ENCODE data around the gene APMAP.

Gene APMAP

GRCh38 chr20:24963672-24964505 is 28.7 kb downstream of the APMAP start:
- no peak for DNase-seq

DNA sequence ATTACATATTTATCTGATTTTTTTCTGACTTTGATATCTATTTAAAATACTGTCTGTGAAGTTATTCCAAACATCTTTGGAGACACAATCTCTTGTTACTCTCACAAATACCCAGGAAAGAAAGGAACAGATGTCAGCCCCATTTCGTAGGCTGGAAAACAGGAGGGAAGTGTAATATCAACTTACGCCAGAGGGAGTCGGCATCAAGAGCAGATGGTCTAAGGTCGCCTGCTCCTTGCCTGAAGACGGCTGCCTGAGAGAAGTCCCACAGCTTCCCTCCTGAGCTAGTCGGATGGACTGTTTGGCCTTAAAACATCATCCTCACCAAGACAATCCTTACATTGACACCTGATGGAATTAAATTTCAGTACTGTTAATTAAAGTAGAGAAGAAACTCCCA is 30.0 kb downstream of the APMAP start:
- no peak for DNase-seq

- no peak for DNase-seq
Observed at GRCh38 chr20:24962182-24962492, 30.4 kb downstream of the APMAP start.

GRCh38 chr20:24961384-24962181 is 31.0 kb downstream of the APMAP start:
- DNase-seq: no peak

- no peak for DNase-seq
Observed at GRCh38 chr20:24960861-24961260, 31.7 kb downstream of the APMAP start.

- DNase-seq: no peak
Observed at GRCh38 chr20:24960302-24960801, 32.2 kb downstream of the APMAP start.

DNA sequence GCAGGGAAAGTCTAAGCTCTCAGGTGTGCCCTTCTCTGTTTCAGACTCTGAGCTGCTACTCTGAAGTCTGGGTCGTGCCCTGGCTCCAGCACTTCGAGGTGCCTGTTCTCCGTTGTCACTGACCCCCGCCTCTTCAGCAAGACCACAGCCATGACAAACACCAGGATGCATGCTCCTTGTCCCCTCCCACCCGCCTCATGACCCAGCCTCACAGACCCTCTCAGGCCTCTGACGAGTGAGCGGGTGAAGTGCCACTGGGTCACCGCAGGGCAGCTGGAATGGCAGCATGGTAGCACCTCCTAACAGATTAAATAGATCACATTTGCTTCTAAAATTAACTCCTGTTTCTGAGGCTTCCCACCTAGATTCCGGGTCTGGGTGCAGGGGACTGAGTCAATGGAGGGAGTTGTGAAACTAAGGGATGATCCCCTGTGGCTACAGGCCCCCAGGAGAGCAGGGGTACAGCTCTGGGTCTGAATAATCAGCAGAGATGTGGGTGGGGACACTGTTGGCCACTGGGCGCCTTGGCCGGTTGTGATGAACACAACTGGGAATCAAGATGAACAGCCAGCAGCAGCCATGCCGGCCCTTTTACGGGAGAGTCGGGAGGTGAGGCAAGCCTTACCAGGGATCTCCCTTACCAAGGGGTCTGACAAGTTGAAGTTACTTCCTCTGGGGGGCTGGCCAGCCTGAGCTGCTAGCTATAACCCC is 32.8 kb downstream of the APMAP start:
- no peak for DNase-seq

DNA sequence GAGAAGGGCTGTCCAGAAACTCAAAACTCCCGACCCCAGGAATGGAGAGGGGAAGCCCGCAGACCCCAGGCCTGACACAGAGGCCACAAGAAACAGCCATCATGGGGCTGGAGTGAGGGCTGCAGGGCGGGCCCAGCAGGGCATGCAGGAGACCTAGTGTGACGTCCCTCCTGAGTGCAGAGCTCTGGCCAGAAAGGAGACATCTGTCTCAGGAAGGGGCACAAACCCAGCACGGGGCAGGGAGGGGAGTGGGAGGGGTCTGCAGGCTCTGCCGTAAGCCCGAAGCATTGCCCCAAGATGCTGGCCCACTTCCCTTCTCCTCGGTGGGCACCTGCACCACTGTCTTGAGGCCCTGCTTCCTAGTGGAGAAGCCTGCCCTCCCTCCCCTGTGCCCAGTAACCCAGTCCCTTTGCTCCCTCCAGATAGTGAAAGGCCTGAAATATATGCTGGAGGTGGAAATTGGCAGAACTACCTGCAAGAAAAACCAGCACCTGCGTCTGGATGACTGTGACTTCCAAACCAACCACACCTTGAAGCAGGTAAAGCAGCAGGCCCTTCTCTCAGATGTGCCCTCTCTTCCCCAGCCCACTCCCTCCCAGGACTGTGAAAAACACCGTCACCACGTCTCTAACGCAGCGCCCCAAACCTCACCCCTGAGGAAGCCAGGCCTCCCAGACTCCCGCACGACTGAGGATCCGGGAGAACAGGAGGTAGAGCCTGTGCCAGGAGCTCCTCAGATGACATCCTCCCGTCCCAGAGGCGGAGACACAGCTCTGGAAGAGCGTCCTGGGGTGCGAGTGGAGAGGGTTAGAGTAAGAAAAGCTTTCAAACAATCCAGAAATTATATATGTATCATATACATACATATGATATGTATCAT is 33.8 kb downstream of the APMAP start:
- no peak for DNase-seq

DNA sequence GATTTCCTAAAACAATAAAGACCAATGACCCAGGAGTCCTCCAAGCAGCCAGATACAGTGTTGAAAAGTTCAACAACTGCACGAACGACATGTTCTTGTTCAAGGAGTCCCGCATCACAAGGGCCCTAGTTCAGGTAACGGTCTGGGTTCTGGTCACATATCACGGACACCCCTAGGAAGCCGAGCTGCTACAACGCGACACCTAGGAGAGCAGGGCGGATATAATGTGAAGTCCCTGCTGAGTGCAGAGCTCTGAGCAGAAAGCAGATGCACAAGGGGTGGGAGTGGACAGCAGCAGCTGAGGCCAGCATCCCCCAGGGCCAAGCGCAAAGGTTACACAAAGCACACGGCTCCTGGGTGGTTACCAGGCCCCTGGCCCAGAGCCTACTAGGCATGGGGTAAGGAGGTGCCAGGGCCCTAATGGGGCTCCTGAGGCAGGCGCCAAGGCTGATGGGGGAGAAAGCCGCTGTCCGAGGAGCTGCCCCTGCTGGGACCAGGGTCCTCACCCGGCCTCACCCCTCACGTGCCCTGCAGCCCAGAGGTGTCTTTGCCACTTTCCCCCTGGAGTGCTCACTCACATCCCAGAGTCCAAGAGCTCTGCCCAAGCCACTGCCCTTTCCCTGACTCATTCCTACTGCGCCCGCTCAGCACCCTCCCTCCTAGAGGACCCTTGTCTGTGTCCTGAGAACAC is 35.1 kb downstream of the APMAP start:
- DNase-seq: no peak

DNA sequence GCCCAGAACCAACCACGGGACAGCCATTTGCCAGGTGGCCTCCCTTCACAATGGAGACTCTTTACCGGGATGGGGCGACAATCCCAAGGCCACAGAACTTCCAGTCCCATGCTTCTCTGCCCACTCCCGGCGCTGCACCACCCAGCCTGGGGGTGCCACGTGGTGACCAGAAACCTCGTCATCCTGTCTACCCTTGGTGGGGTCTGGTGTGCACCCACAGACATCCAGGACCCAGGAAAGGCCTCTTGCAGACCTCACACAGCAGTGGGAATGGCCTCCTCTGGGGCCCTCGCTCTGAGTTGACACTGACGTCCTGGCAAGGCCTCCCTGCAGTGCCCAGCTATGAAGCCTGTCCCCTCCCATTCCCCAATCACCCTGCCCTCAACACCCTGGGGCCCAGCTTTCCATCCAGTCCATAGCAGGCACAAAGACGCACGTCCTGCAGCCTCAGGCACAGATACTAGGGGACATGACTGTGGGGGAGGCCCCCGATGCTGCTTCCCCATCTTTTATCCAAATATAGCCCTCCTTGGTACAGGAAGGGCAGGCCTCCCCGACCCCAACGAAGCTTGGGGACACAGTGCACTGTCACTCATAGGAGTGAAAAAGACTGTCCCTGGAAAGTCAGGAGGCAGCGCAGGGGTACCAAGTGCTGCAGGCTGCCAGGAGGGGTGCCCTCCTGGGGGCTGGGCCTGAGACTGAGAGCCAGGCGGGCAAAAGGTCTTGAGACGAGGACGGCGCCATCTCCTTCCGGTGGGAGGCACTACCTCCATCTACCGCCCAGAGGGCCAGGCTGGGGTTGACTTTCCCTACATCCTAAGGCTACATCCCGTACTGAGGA is 36.3 kb downstream of the APMAP start:
- no peak for DNase-seq

DNA sequence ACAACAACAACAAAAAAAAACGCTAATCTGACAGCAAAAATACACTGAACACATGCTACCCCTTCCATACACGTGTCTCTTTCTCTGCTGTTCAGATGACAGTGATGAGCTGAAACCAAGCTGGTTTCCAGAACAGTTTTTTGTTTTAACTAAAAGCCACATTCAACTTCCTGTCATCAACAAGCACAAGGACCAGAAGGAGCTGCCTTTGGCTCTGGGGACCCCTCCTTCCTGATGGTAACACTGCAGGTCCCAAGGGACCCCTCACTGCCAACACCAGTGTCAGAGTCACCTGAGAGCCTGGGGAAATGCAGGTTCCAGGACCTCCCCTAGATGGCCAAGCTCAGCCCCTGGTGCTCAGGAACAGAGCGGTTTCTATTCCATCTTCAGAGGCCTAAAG is 37.5 kb downstream of the APMAP start:
- DNase-seq: no peak

- DNase-seq: no peak
Observed at GRCh38 chr20:24954566-24954965, 38.0 kb downstream of the APMAP start.

DNA sequence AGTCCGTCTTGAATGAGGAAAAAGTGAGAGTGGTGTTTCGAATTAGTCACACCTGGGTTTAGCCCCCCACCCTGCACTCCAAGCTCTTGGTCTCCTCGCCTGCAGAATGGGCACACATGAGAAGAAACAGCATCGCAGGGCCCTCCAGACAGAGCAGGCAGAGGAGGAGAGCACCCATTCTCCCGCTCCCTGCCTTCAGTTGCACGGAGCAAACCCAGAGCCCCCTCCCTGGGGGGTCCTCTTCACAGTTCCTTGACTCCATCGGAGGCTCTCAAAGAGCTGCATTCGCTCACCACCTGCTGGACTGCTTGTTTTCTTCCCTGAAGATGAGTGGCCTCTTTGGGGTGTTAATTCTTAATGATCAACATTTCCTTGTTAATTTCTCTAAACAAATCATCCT is 38.4 kb downstream of the APMAP start:
- no peak for DNase-seq

DNA sequence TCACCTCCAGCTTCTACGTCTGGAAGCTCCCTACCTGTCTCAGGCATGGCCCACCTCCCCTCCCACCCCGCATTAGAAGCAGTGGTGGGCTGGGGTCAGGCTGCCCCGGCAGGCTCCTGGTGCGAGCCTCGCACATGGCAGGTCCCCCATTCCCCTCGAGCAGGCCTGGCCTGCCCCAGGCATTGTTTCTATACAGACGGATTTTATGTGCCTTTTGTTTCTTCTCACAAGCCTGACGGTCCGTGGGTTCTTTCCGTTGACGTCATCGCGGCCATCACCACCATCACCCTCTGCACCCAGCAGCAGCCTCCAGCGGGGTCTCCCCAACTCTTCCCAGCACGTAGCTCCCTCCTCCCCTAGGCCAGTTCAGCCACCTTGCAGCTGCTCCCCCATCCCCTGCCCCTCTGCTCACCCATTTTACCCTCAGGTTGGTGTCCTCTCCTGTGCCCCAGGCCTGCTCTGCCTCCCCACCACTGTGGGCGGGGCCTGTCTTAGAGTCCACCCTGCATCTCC is 38.9 kb downstream of the APMAP start:
- DNase-seq: no peak

- no peak for DNase-seq
Observed at GRCh38 chr20:24953209-24953575, 39.4 kb downstream of the APMAP start.

GRCh38 chr20:24952376-24953208 is 40.0 kb downstream of the APMAP start:
- no peak for DNase-seq

DNA sequence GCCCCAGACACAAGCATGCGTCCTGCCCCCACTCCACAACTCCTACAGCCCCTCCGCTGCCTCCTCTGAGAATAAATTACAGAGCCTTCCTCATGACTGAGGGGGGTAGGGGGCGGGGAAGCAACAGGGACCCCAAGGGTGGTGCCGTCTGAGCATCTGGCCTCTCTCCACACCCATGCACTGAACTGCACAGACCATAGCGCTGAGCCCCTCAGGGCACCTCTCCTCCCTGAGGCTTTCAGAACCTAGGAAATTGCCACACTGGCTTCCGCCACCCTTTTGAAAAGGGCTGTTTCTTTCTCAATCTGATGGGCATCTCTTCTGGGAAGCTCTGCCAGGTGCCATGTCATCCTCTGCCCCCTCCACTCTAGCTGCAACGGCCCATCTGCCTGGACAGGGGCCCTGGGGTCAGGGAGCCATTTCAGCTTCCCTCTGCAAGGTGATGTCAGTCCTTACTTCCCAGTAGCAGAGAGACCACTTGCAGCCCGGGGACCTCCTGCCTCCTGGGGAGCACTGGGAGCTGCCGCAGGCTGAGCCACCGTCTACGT is 40.9 kb downstream of the APMAP start:
- DNase-seq: peak in 1 of 2 experiments; percentile 13

DNA sequence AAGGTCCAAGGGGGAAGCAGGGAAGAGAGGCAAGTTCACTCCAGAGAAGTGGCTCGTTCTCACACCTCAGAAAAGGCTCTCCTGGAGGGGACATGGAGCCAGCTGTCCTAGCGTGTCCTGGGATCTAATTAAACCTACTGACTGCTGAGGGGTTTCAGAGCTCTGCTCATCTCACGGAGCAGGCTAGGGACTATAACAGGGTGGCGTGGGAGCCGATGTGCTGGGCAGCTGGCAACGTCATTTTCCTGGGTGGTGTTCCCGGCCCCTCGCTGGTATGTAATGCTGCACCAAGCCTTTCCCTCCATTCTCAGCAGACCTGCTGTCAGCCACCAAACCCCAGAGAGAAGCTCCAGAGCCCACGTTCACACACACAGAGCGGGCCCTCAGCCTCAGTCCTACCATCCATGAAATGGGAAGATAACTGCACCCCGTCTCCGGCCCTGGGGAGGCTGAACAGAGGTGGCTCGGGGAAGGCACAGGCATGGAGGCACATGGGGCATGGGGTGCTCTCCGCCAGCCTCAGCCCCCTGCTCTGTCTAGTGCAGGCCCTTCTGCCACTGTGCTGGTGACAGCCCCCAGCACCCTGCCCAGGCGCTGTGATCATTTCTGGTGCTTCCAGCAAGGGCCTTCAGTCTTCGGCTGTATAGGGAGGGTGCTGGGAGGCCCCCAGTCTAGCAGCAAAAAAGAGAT is 41.6 kb downstream of the APMAP start:
- DNase-seq: no peak
